Measurements from ENCODE around the gene ROPN1L. TPM values are rescaled to one million over a fixed set of nuclear protein-coding genes. Genes with fewer than 3 reads are reported as not detected.

Gene ROPN1L
- total and polyA plus RNA-seq, 9 donors = 0.13 to 0.38 (median 0.21) TPM; not detected in 3

GRCh38 chr5:10499776-10500175 lies 58.1 kb downstream of the ROPN1L start:
- no CpG with 5 or more reads among the region's 2 CpGs for WGBS (ENCODE audit: insufficient coverage)
- Histone ChIP-seq H3K27me3 (ENCODE audit: control insufficient read depth, insufficient read depth, low read length) (peaks cover 2% of the 10 kb centered on the region), H3K36me3 (ENCODE audit: control insufficient read depth, insufficient read depth, low read length) (no peaks in the 10 kb centered on the region), H3K4me3 (ENCODE audit: low read length) (no peak overlapping the region), H3K9me3 (replicated peaks; ENCODE audit: control insufficient read depth, low read depth, low read length) (peaks cover under 1% of the 10 kb centered on the region), H3K27ac (ENCODE audit: low read length) (no peak overlapping the region), H3K4me1 (ENCODE audit: control insufficient read depth, insufficient read depth, low read length) (peaks cover 17% of the 10 kb centered on the region)
- no peak for DNase-seq

- Histone ChIP-seq H3K27me3 (ENCODE audit: control insufficient read depth, insufficient read depth, low read length) (peaks cover 2% of the 10 kb centered on the region), H3K9me3 (replicated peaks; ENCODE audit: control insufficient read depth, low read depth, low read length) (no peaks in the 10 kb centered on the region), H3K4me3 (ENCODE audit: low read length) (no peak overlapping the region), H3K4me1 (ENCODE audit: control insufficient read depth, insufficient read depth, low read length) (peaks cover 17% of the 10 kb centered on the region), H3K36me3 (ENCODE audit: control insufficient read depth, insufficient read depth, low read length) (no peaks in the 10 kb centered on the region), H3K27ac (ENCODE audit: low read length) (no peak overlapping the region)
- no peak for DNase-seq
- 85% methylated on average over 3 of the region's 3 CpGs for WGBS (ENCODE audit: insufficient coverage)
These were observed 59.0 kb downstream of the ROPN1L start for GRCh38 chr5:10500669-10501068.

GRCh38 chr5:10501554-10502075 lies 59.9 kb downstream of the ROPN1L start:
- DNase-seq = no peak
- H3K4me1 ChIP-seq (ENCODE audit: control insufficient read depth, insufficient read depth, low read length) = peaks cover 17% of the 10 kb centered on the region
- peaks cover 2% of the 10 kb centered on the region for H3K27me3 ChIP-seq (ENCODE audit: control insufficient read depth, insufficient read depth, low read length)
- H3K27ac ChIP-seq (ENCODE audit: low read length) = no peak overlapping the region
- no peaks in the 10 kb centered on the region for H3K36me3 ChIP-seq (ENCODE audit: control insufficient read depth, insufficient read depth, low read length)
- H3K9me3 ChIP-seq (replicated peaks; ENCODE audit: control insufficient read depth, low read depth, low read length) = no peaks in the 10 kb centered on the region
- WGBS (ENCODE audit: insufficient coverage) = 84% methylated on average over 3 of the region's 9 CpGs
- H3K4me3 ChIP-seq (ENCODE audit: low read length) = no peak overlapping the region

- no peak for DNase-seq
- H3K4me3 ChIP-seq (ENCODE audit: low read length) = no peak overlapping the region
- no peak overlapping the region for H3K27ac ChIP-seq (ENCODE audit: low read length)
- H3K9me3 ChIP-seq (replicated peaks; ENCODE audit: control insufficient read depth, low read depth, low read length) = no peaks in the 10 kb centered on the region
- 80% methylated on average over 1 of the region's 8 CpGs for WGBS (ENCODE audit: insufficient coverage)
- peaks cover 17% of the 10 kb centered on the region for H3K4me1 ChIP-seq (ENCODE audit: control insufficient read depth, insufficient read depth, low read length)
- no peaks in the 10 kb centered on the region for H3K36me3 ChIP-seq (ENCODE audit: control insufficient read depth, insufficient read depth, low read length)
- peaks cover 2% of the 10 kb centered on the region for H3K27me3 ChIP-seq (ENCODE audit: control insufficient read depth, insufficient read depth, low read length)
These were observed 60.5 kb downstream of the ROPN1L start for GRCh38 chr5:10502130-10502529.

- WGBS (ENCODE audit: insufficient coverage) = 35% methylated on average over 8 of the region's 10 CpGs
- H3K27ac ChIP-seq (ENCODE audit: low read length) = no peak overlapping the region
These were observed 60.9 kb downstream of the ROPN1L start for GRCh38 chr5:10502578-10502977.

GRCh38 chr5:10503321-10503720 lies 61.6 kb downstream of the ROPN1L start:
- peak; percentile 38 for DNase-seq
- Histone ChIP-seq H3K27ac (ENCODE audit: low read length) (no peak overlapping the region), H3K27me3 (ENCODE audit: control insufficient read depth, insufficient read depth, low read length) (peaks cover 2% of the 10 kb centered on the region), H3K4me3 (ENCODE audit: low read length) (no peak overlapping the region), H3K9me3 (replicated peaks; ENCODE audit: control insufficient read depth, low read depth, low read length) (no peaks in the 10 kb centered on the region), H3K36me3 (ENCODE audit: control insufficient read depth, insufficient read depth, low read length) (no peaks in the 10 kb centered on the region), H3K4me1 (ENCODE audit: control insufficient read depth, insufficient read depth, low read length) (peaks cover 17% of the 10 kb centered on the region)
- 22% methylated on average over 4 of the region's 7 CpGs for WGBS (ENCODE audit: insufficient coverage)

More at GRCh38 chr5:10502578-10502977, 60.9 kb downstream of the ROPN1L start:
- Histone ChIP-seq H3K36me3 (ENCODE audit: control insufficient read depth, insufficient read depth, low read length) (no peaks in the 10 kb centered on the region), H3K4me3 (ENCODE audit: low read length) (no peak overlapping the region), H3K4me1 (ENCODE audit: control insufficient read depth, insufficient read depth, low read length) (peaks cover 17% of the 10 kb centered on the region), H3K9me3 (replicated peaks; ENCODE audit: control insufficient read depth, low read depth, low read length) (no peaks in the 10 kb centered on the region), H3K27me3 (ENCODE audit: control insufficient read depth, insufficient read depth, low read length) (peaks cover 2% of the 10 kb centered on the region)
- no peak for DNase-seq

GRCh38 chr5:10503997-10504793 lies 62.5 kb downstream of the ROPN1L start:
- no peak overlapping the region for H3K27ac ChIP-seq (ENCODE audit: low read length)

GRCh38 chr5:10505517-10506095 lies 63.9 kb downstream of the ROPN1L start:
- H3K27me3 ChIP-seq (ENCODE audit: control insufficient read depth, insufficient read depth, low read length) = no peaks in the 10 kb centered on the region
- WGBS (ENCODE audit: insufficient coverage) = no CpG with 5 or more reads among the region's 8 CpGs
- no peak for DNase-seq
- H3K4me3 ChIP-seq (ENCODE audit: low read length) = no peak overlapping the region
- H3K4me1 ChIP-seq (ENCODE audit: control insufficient read depth, insufficient read depth, low read length) = peaks cover 17% of the 10 kb centered on the region
- no peak overlapping the region for H3K27ac ChIP-seq (ENCODE audit: low read length)
- H3K36me3 ChIP-seq (ENCODE audit: control insufficient read depth, insufficient read depth, low read length) = no peaks in the 10 kb centered on the region
- H3K9me3 ChIP-seq (replicated peaks; ENCODE audit: control insufficient read depth, low read depth, low read length) = no peaks in the 10 kb centered on the region

More at GRCh38 chr5:10503997-10504793, 62.5 kb downstream of the ROPN1L start:
- H3K9me3 ChIP-seq (replicated peaks; ENCODE audit: control insufficient read depth, low read depth, low read length) = no peaks in the 10 kb centered on the region
- WGBS (ENCODE audit: insufficient coverage) = 44% methylated on average over 5 of the region's 8 CpGs
- H3K4me3 ChIP-seq (ENCODE audit: low read length) = no peak overlapping the region
- no peaks in the 10 kb centered on the region for H3K36me3 ChIP-seq (ENCODE audit: control insufficient read depth, insufficient read depth, low read length)
- DNase-seq = no peak
- H3K4me1 ChIP-seq (ENCODE audit: control insufficient read depth, insufficient read depth, low read length) = peaks cover 17% of the 10 kb centered on the region
- H3K27me3 ChIP-seq (ENCODE audit: control insufficient read depth, insufficient read depth, low read length) = peaks cover under 1% of the 10 kb centered on the region

GRCh38 chr5:10506535-10506934 lies 64.9 kb downstream of the ROPN1L start:
- no peaks in the 10 kb centered on the region for H3K27me3 ChIP-seq (ENCODE audit: control insufficient read depth, insufficient read depth, low read length)
- no CpG with 5 or more reads among the region's 3 CpGs for WGBS (ENCODE audit: insufficient coverage)
- no peak overlapping the region for H3K4me3 ChIP-seq (ENCODE audit: low read length)
- H3K4me1 ChIP-seq (ENCODE audit: control insufficient read depth, insufficient read depth, low read length) = peaks cover 14% of the 10 kb centered on the region
- no peaks in the 10 kb centered on the region for H3K9me3 ChIP-seq (replicated peaks; ENCODE audit: control insufficient read depth, low read depth, low read length)
- no peak overlapping the region for H3K27ac ChIP-seq (ENCODE audit: low read length)
- DNase-seq = no peak
- no peaks in the 10 kb centered on the region for H3K36me3 ChIP-seq (ENCODE audit: control insufficient read depth, insufficient read depth, low read length)

- H3K36me3 ChIP-seq (ENCODE audit: control insufficient read depth, insufficient read depth, low read length) = no peaks in the 10 kb centered on the region
- WGBS (ENCODE audit: insufficient coverage) = no CpG with 5 or more reads among the region's 3 CpGs
- H3K27ac ChIP-seq (ENCODE audit: low read length) = no peak overlapping the region
- no peaks in the 10 kb centered on the region for H3K9me3 ChIP-seq (replicated peaks; ENCODE audit: control insufficient read depth, low read depth, low read length)
- H3K4me1 ChIP-seq (ENCODE audit: control insufficient read depth, insufficient read depth, low read length) = peaks cover 10% of the 10 kb centered on the region
- H3K27me3 ChIP-seq (ENCODE audit: control insufficient read depth, insufficient read depth, low read length) = no peaks in the 10 kb centered on the region
- H3K4me3 ChIP-seq (ENCODE audit: low read length) = no peak overlapping the region
- no peak for DNase-seq
These were observed 66.0 kb downstream of the ROPN1L start for GRCh38 chr5:10507575-10508096.

All from muscle of leg (tissue), 11 donors.